Vagina (tissue), 2 donors: ENCODE measurements around the gene TSPAN32.

Experiments
- POLR2AphosphoS5 ChIP-seq, 2 donors: sonication (generic); formaldehyde crosslinking; IDR thresholded peaks; one replicate each; pipeline ENCODE4 v1.9.0; 2017; ENCODE audit warnings: antibody characterized with exemption in 2 of 2, mild to moderate bottlenecking in 2 of 2, low read depth in 1 of 2; ENCODE audit not compliant: insufficient read depth in 1 of 2
- TF ChIP-seq, protein P1 (sequence below), 3 experiments: fragments of 450-650 bp in 2 of 3; fragments of 200-600 bp in 1 of 3; sonication (generic) in 1 of 3; IDR thresholded peaks; one replicate each; pipeline ENCODE4 v1.5.1; 2017 to 2019; ENCODE audit warnings: antibody characterized with exemption in 3 of 3, mild to moderate bottlenecking in 2 of 3, moderate library complexity in 2 of 3

DNA sequence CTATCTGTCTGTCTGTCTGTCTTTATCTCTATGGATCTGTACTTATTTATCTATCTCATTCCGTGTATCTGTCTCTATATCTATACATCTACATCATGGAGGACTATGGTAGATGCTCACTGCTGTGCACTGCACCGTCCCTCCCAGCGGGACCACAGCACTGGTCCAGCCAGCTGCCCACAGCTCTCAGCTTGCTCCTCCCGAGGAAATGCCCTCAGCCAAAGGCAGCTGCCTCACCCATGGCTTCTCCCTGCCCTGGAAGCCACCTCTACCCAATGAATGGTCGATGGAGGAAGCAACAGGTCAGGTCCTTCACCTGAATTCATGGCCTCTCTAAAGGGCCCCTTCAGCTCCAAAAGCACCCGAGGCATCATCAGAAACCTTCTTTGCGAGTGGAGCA, 60.6 kb downstream of the TSPAN32 start:
- TF ChIP-seq, protein P1, sequence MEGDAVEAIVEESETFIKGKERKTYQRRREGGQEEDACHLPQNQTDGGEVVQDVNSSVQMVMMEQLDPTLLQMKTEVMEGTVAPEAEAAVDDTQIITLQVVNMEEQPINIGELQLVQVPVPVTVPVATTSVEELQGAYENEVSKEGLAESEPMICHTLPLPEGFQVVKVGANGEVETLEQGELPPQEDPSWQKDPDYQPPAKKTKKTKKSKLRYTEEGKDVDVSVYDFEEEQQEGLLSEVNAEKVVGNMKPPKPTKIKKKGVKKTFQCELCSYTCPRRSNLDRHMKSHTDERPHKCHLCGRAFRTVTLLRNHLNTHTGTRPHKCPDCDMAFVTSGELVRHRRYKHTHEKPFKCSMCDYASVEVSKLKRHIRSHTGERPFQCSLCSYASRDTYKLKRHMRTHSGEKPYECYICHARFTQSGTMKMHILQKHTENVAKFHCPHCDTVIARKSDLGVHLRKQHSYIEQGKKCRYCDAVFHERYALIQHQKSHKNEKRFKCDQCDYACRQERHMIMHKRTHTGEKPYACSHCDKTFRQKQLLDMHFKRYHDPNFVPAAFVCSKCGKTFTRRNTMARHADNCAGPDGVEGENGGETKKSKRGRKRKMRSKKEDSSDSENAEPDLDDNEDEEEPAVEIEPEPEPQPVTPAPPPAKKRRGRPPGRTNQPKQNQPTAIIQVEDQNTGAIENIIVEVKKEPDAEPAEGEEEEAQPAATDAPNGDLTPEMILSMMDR (IDR thresholded peaks at IDR 0.05), result no peak
- TF ChIP-seq POLR2AphosphoS5 (IDR thresholded peaks at IDR 0.05; ENCODE audit: insufficient read depth in 1 of 2, low read depth in 1 of 2), result no peak
